Tibial nerve (tissue), 4 donors: Measurements from ENCODE around the gene VWF. TPM values are rescaled to one million over a fixed set of nuclear protein-coding genes. Genes with fewer than 3 reads are reported as not detected.

Source experiments
- DNase-seq, 2 donors: peaks; one replicate each; pipeline ENCODE4 v3.0.0-alpha.2; 2019; ENCODE audit warnings: low spot score in 2 of 2
- H3K27ac ChIP-seq, 4 donors: fragments of 200-600 bp; sonication (generic) in 3 of 4; one replicate each; pipeline ENCODE4 v1.5.1; 2017 to 2019; ENCODE audit warnings: mild to moderate bottlenecking in 1 of 4
- H3K27me3 ChIP-seq, 2 donors: fragments of 200-600 bp; sonication (generic) in 1 of 2; one replicate each; pipeline versions ENCODE4 v1.5.1 to v1.6.0; 2017 to 2019
- H3K36me3 ChIP-seq, 3 donors: fragments of 200-600 bp; sonication (generic); one replicate each; pipeline ENCODE4 v1.5.1; 2018 to 2019
- H3K4me1 ChIP-seq, 4 donors: fragments of 200-600 bp; sonication (generic) in 3 of 4; one replicate each; pipeline ENCODE4 v1.5.1; 2017 to 2019
- H3K4me3 ChIP-seq, 4 donors: fragments of 200-600 bp; sonication (generic) in 3 of 4; one replicate each; pipeline ENCODE4 v1.5.1; 2017 to 2019; ENCODE audit warnings: mild to moderate bottlenecking in 1 of 4, moderate library complexity in 1 of 4
- H3K9me3 ChIP-seq, 4 donors: fragments of 200-600 bp; sonication (generic) in 3 of 4; one replicate each; pipeline ENCODE4 v1.5.1; 2017 to 2019
- EP300 ChIP-seq, 2 donors: sonication (generic); formaldehyde crosslinking; IDR thresholded peaks; one replicate each; pipeline ENCODE4 v1.6.1; 2017; ENCODE audit warnings: antibody characterized with exemption in 2 of 2, mild to moderate bottlenecking in 1 of 2
- POLR2A ChIP-seq, 2 donors: fragments of 450-650 bp; IDR thresholded peaks; one replicate each; pipeline ENCODE4 v1.6.1; 2017; ENCODE audit warnings: antibody characterized with exemption in 2 of 2, mild to moderate bottlenecking in 2 of 2, moderate library complexity in 2 of 2
- WGBS, 2 donors: methylation state at CpG; one replicate each; pipeline ENCODE4 v1.1.5; 2018; 5-methylcytosine and 5-hydroxymethylcytosine counted together
- total RNA-seq, 4 donors: library from RNA; depleted of rRNA; stranded (reverse); fragments of >200 nt; gene quantifications; one replicate each; pipeline ENCODE4 v1.1.0, GENCODE V29; 2016
- TF ChIP-seq, protein P1 (sequence below), 5 experiments: fragments of 200-600 bp in 3 of 5; fragments of 450-650 bp in 2 of 5; sonication (generic) in 3 of 5; IDR thresholded peaks; one replicate each; pipeline ENCODE4 v1.5.1; 2016 to 2019; ENCODE audit warnings: antibody characterized with exemption in 5 of 5, mild to moderate bottlenecking in 3 of 5, moderate library complexity in 2 of 5

The VWF gene
- total RNA-seq, 4 donors from 2014 or later = 82.7 to 311 (median 214) TPM

DNA sequence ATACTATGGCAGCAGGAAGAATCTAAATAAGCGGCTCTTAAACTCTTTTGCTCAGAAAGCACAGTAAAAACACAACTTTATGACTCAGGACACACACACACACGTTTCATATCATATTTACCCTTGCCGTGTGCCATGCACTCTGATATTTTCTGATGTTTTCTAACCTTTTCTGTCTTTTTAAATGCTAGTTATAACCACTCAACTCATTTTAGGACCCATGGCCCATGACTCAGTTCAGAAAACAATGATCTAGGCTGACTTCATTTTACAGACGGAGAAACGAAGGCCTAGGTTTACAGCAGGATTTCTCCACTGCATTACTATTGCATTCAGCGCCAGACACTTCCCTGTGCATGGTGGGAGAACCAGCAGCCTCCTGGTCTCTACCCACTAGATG lies 9.1 kb downstream of the VWF start:
- Histone ChIP-seq H3K36me3 (no peaks in the 10 kb centered on the region), H3K4me3 (no peak overlapping the region), H3K27ac (no peak overlapping the region), H3K4me1 (no peaks in the 10 kb centered on the region), H3K27me3 (no peaks in the 10 kb centered on the region), H3K9me3 (no peaks in the 10 kb centered on the region)
- WGBS, 2 donors = 79 to 82% methylated on average over 6 of the region's 6 CpGs
- TF ChIP-seq POLR2A (IDR thresholded peaks at IDR 0.05) = no peak
- TF ChIP-seq, protein P1, sequence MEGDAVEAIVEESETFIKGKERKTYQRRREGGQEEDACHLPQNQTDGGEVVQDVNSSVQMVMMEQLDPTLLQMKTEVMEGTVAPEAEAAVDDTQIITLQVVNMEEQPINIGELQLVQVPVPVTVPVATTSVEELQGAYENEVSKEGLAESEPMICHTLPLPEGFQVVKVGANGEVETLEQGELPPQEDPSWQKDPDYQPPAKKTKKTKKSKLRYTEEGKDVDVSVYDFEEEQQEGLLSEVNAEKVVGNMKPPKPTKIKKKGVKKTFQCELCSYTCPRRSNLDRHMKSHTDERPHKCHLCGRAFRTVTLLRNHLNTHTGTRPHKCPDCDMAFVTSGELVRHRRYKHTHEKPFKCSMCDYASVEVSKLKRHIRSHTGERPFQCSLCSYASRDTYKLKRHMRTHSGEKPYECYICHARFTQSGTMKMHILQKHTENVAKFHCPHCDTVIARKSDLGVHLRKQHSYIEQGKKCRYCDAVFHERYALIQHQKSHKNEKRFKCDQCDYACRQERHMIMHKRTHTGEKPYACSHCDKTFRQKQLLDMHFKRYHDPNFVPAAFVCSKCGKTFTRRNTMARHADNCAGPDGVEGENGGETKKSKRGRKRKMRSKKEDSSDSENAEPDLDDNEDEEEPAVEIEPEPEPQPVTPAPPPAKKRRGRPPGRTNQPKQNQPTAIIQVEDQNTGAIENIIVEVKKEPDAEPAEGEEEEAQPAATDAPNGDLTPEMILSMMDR (IDR thresholded peaks at IDR 0.05) = no peak
- no peak for TF ChIP-seq EP300 (IDR thresholded peaks at IDR 0.05)
- DNase-seq = no peak

DNA sequence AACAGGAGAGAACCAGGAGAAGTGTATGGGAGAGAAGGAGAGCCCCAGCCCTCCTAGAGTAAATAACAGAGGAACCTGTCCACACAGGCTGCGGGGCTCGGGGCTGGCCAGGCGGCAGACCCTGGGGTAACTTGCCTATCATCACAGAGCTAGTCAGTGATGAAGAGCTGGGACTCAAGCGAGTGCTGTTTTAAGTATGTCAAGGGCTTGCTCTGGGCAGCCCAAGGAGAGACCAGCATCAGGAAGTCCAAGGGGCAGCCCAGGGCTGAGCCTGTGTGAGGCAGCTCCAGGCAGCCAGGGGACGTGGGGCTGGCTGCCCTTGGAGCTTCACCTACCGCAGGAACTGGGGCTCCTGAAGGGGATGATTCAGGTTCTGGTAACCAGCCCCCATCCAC lies 10.0 kb downstream of the VWF start:
- DNase-seq = no peak
- no peak overlapping the region for H3K4me3 ChIP-seq
- H3K4me1 ChIP-seq = no peaks in the 10 kb centered on the region
- no peaks in the 10 kb centered on the region for H3K36me3 ChIP-seq
- H3K9me3 ChIP-seq = no peaks in the 10 kb centered on the region
- H3K27ac ChIP-seq = no peak overlapping the region
- TF ChIP-seq, protein P1 (IDR thresholded peaks at IDR 0.05) = no peak
- TF ChIP-seq POLR2A (IDR thresholded peaks at IDR 0.05) (no peak), EP300 (IDR thresholded peaks at IDR 0.05) (no peak)
- no peaks in the 10 kb centered on the region for H3K27me3 ChIP-seq
- WGBS, 2 donors = 82 to 89% methylated on average over 6 of the region's 6 CpGs

DNA sequence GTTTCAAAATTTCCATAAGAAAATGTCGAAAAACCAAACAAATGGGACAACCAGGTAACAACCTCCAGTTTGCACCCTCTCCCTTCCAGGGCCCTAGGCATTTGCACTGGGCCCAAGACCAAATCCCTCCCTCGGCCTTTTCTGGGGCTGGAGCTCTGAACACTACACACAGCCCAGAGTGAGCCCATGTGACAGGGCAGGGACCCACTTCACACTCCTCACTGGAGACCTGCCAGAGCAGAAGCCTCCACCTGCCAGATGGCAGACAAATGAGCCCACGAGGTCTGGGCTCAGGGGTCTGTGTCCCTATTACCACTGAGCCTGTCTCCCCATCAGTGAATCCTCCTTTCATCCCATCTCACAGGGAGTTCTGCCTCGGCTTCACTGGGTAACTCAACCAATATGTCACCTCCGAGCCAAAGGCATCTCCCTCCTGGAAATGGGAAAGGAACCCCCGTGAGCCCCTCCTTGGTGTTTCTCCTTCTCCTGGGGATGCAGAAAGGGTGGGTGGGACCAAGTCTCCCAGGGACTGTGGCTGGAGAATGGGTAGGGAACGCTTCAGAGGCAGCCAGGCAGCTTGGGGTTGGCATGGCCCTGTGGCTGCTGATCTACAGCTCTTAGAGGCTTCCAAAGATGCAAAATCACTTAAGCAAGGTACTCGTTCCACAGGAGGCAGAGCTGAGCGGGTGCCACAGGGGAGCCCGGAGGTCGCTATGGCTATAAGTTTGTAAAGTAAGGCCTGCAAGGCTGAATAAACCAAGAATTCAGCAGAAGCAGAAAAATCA lies 10.6 kb downstream of the VWF start:
- H3K27me3 ChIP-seq = no peaks in the 10 kb centered on the region
- WGBS, 2 donors = 82 to 87% methylated on average over 11 of the region's 11 CpGs
- DNase-seq = no peak

DNA sequence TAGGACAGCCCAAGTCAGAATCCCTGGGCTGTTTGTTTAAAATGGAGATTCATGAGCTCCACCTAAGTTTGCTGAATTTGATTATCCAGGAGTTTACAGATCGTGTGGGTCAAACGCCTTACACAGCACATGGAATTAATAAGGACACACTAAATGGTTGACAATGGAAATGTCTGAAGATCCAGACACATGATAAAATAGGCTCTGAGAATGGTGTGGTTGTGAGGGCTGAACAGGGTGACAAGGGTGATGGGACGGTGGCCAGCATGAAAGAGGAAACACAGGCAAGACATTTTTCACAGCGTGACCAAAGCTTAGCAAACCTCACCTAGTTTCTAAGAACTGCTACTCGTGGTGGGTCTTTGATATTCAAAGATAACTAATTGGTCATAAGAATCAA lies 12.5 kb downstream of the VWF start:
- H3K4me1 ChIP-seq = no peaks in the 10 kb centered on the region
- TF ChIP-seq EP300 (IDR thresholded peaks at IDR 0.05) (no peak), POLR2A (IDR thresholded peaks at IDR 0.05) (no peak)
- TF ChIP-seq, protein P1 (IDR thresholded peaks at IDR 0.05) = no peak
- no peaks in the 10 kb centered on the region for H3K36me3 ChIP-seq
- H3K9me3 ChIP-seq = no peaks in the 10 kb centered on the region
- no peak overlapping the region for H3K27ac ChIP-seq
- no peak overlapping the region for H3K4me3 ChIP-seq
- H3K27me3 ChIP-seq = no peaks in the 10 kb centered on the region
- no peak for DNase-seq
- WGBS, 2 donors = 67 to 70% methylated on average over 5 of the region's 5 CpGs

More for the DNA sequence above, 10.6 kb downstream of the VWF start:
- TF ChIP-seq EP300 (IDR thresholded peaks at IDR 0.05) (no peak), POLR2A (IDR thresholded peaks at IDR 0.05) (no peak)
- TF ChIP-seq, protein P1 (IDR thresholded peaks at IDR 0.05) = no peak
- no peaks in the 10 kb centered on the region for H3K9me3 ChIP-seq
- H3K36me3 ChIP-seq = no peaks in the 10 kb centered on the region
- no peaks in the 10 kb centered on the region for H3K4me1 ChIP-seq
- no peak overlapping the region for H3K4me3 ChIP-seq
- no peak overlapping the region for H3K27ac ChIP-seq

DNA sequence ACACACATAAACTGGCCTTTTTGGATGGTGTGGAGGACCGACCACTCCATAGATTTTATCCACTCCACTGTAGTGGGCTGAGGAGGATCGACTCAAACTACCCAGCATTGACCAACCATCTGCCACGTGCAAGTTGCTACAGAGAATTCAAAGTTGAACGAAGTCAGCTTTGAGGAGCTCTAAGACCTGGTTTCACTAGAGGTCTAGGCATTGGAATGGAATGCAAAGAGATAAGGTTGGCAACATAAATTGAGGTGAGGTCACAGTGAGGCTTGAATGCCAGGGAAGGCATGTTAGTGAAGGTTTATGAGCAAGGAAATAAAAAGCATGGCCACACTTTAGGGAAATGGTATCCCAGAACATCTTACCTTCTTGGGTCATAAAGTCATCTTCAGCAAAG lies 14.5 kb downstream of the VWF start:
- 91 to 97% methylated on average over 4 of the region's 4 CpGs for WGBS, 2 donors

More for the DNA sequence above, 14.5 kb downstream of the VWF start:
- Histone ChIP-seq H3K36me3 (no peaks in the 10 kb centered on the region), H3K4me1 (no peaks in the 10 kb centered on the region), H3K27me3 (no peaks in the 10 kb centered on the region), H3K27ac (no peak overlapping the region), H3K4me3 (no peak overlapping the region), H3K9me3 (no peaks in the 10 kb centered on the region)
- DNase-seq = no peak
- TF ChIP-seq POLR2A (IDR thresholded peaks at IDR 0.05) = no peak
- TF ChIP-seq EP300 (IDR thresholded peaks at IDR 0.05) = no peak
- TF ChIP-seq, protein P1 (IDR thresholded peaks at IDR 0.05) = no peak
